ENCODE results near the gene TNNI2. TPM values are rescaled to one million over a fixed set of nuclear protein-coding genes. Genes with fewer than 3 reads are reported as not detected.
A peak's percentile ranks its signal among the peaks of the same experiment; 100 is the strongest.

The TNNI2 gene
- total and polyA plus RNA-seq, 7 experiments from 2014 or later: 0.46 to 8.8 (median 0.61) TPM; not detected in 4

DNA sequence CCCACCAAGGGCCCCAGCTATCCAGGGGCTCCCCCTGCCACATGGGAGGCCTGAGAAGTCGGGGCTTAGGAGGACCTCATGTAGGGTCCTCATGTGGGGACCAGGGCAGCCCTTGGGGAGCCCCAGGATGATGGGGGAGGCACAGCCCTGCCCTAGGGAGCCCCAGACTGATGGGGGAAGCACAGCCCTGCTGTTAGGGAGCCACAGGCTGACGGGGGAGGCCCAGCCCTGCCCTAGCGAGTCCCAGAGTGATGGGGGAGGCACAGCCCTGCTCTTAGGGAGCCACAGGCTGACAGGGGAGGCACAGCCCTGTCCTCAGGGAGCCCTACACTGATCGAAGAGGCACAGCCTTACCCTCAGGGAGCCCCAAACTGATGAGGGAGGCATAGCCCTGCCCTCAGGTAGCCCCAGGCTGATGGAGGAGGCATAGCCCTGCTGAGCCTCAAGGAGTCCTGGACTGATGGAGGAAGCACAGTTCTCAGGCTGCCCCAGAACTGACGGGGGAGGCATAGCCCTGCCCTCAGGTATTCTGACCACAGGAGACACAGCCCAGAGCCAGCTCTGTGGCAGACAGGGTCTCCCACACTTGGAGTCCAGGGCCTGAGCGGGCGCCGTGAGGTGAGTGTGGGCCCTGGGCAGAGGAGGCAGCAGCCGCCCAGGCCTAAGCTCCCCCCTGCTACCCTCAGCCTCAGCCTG is 42.1 kb downstream of the TNNI2 start:
- ATAC-seq (no peak), DNase-seq (no peak)
- Mint-ChIP-seq H3K4me3 (no peak overlapping the region), H3K36me3 (peaks cover 0 to 2% (median 0%) of the 10 kb centered on the region in 5 donors), H3K27me3 (no peaks in the 10 kb centered on the region), H3K27ac (peak overlapping the region in 2 of 9 donors; percentile 14 to 58), H3K4me1 (peaks cover 6 to 36% (median 10%) of the 10 kb centered on the region in 7 donors), H3K9me3 (no peaks in the 10 kb centered on the region)
- CTCF ChIA-PET: interaction anchor here (1.2 to 3.5 kb wide), 5 partner anchors 28 to 48 kb away, joined by 4 to 12 read pairs (median 6); partner anchors contain the start of gene LSP1
- Histone ChIP-seq H3K27ac (ENCODE audit: low read depth, low read length) (no peak overlapping the region), H3K36me3 (ENCODE audit: control insufficient read depth in 2 of 3, insufficient read depth in 3 of 3, low read length in 3 of 3) (peaks cover 9 to 55% (median 10%) of the 10 kb centered on the region in 3 experiments), H3K4me3 (ENCODE audit: low read length) (no peak overlapping the region), H3K9me3 (ENCODE audit: control insufficient read depth in 2 of 3, low read length in 3 of 3) (no peaks in the 10 kb centered on the region), H3K27me3 (ENCODE audit: control insufficient read depth in 2 of 2, insufficient read depth in 2 of 2, low read length in 2 of 2) (no peaks in the 10 kb centered on the region), H3K4me1 (ENCODE audit: control insufficient read depth in 2 of 2, insufficient read depth in 2 of 2, low read length in 2 of 2) (peaks cover 0 to 3% of the 10 kb centered on the region in 2 donors)
- intact Hi-C loops (cut with micrococcal nuclease): loop anchor here (5.0 kb wide), 1 partner anchor 36 kb away; the partner anchor contains the start of gene TNNT3 (in 2 of the 2)
- POLR2A ChIA-PET: interaction anchor here (0.6 to 1.8 kb wide), 3 partner anchors 11 to 274 kb away, joined by 3 to 15 read pairs (median 3); no protein-coding TSS in a partner anchor

DNA sequence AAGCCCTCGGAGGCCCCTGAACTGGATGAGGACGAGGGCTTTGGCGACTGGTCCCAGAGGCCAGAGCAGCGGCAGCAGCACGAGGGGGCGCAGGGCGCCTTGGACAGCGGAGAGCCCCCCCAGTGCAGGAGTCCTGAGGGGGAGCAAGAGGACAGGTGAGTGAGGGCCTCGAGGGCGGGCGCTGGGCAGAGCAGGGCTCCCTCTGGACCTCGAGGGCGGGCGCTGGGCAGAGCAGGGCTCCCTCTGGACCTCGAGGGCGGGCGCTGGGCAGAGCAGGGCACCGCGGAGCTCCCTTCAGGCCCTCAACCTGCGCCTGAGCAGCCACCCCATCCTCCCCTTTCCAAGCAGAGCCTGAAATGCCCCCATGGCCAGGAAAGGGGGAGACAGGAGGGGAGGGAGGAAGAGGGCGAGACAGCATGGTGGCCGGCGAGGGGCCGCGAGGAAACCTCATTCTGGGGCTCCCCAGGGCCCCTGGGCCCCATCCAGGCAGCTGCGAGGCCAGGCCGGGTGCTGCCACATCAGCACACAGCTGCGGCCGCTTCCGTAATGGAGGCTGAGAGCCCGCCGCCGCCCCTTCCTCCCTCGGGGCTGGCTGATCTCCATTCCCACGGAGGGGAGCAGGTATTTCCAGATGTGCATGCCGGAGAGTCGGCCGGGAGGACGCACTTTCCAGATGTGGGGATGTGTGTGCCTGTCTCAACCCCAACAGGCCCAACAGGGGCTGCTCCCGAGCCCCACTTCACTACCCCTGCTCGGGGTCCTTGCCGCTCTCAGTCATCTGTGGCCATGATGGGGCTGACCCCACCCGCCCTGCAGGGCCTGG is 42.9 kb downstream of the TNNI2 start:
- H3K36me3 ChIP-seq (ENCODE audit: control insufficient read depth in 2 of 3, insufficient read depth in 3 of 3, low read length in 3 of 3): peaks cover 10 to 63% (median 12%) of the 10 kb centered on the region in 3 experiments
- H3K4me1 Mint-ChIP-seq: peaks cover 6 to 29% (median 10%) of the 10 kb centered on the region in 7 donors

DNA sequence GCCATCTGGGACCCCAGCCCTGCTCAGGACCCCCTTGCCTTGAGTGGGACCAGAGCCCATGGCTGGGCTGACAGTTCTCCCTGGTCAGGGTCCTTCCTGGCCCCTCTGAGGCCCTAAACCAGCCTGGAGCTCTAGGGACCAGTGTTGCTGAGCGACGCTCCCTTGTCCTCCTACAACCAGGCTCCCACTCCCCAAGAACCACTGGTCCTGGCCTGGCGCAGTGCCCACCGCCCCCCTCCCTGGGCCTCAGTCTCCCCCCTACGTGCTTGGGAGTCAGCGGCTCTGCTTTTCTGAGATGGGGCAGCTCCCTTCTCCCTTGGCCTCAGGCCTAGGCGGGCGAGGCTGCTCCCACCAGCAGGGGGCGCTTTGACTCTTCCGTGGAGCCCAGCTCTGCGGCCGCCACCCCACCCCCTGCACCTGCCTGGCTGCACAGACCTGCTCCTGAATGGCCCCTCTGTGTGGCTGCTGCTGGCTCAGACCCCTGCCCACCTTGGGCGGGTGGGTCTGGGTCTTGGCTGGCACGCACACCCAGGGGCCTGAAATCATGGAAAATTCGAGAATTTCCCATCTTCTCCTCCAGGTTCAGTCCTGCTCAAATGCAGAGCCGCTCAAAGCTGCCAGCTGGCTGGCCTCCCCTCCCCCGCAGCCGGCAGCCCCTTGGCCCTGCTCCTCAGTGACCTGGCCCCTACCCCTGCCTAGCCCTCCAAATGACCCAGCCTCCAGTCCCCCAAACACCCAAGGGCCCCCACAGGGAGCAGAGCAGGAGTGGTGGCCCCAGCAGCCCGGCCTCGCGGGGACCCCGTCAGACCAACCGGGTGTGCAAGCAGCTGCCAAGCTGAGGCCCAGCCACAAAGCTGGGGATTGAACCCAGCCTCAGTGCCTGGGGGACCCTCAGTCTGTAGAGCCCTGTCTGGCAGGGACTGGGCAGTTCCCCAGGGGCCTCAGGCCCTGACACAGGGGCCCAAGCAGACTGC is 43.8 kb downstream of the TNNI2 start:
- POLR2A ChIA-PET: interaction anchor here (0.7 to 2.9 kb wide), 5 partner anchors 9 to 65 kb away, joined by 3 to 37 read pairs (median 7); partner anchors contain the start of genes LSP1 and PRR33
- peak overlapping the region; percentile 46 for H3K27ac ChIP-seq (ENCODE audit: low read depth, low read length)
- H3K9me3 ChIP-seq (ENCODE audit: control insufficient read depth in 2 of 3, low read length in 3 of 3): no peaks in the 10 kb centered on the region
- H3K36me3 ChIP-seq (ENCODE audit: control insufficient read depth in 2 of 3, insufficient read depth in 3 of 3, low read length in 3 of 3): peaks cover 10 to 72% (median 15%) of the 10 kb centered on the region in 3 experiments
- Mint-ChIP-seq H3K4me1 (peaks cover 6 to 29% (median 11%) of the 10 kb centered on the region in 7 donors), H3K9me3 (no peaks in the 10 kb centered on the region), H3K27me3 (no peaks in the 10 kb centered on the region), H3K4me3 (no peak overlapping the region), H3K27ac (peak overlapping the region in 4 of 9 donors; percentile 20 to 60 (median 48)), H3K36me3 (peaks cover 0 to 2% (median 0%) of the 10 kb centered on the region in 5 donors)
- H3K27me3 ChIP-seq (ENCODE audit: control insufficient read depth in 2 of 2, insufficient read depth in 2 of 2, low read length in 2 of 2): no peaks in the 10 kb centered on the region
- DNase-seq (peak; percentile 65 to 87 (median 80)), ATAC-seq (peak; percentile 89)
- intact Hi-C loops (cut with micrococcal nuclease): loop anchor here (1.0 to 5.0 kb wide), 4 partner anchors 29 to 269 kb away; partner anchors contain the start of genes TNNT3 (in 2 of the 2) and LSP1 (in 1 of the 2)
- no peak overlapping the region for H3K4me3 ChIP-seq (ENCODE audit: low read length)
- CTCF ChIA-PET: interaction anchor here (0.6 to 2.4 kb wide), 28 partner anchors 8 to 312 kb away, joined by 3 to 12 read pairs (median 4); partner anchors contain the start of gene PRR33
- peaks cover 0 to 3% of the 10 kb centered on the region in 2 donors for H3K4me1 ChIP-seq (ENCODE audit: control insufficient read depth in 2 of 2, insufficient read depth in 2 of 2, low read length in 2 of 2)

More for the DNA sequence above, 42.9 kb downstream of the TNNI2 start:
- ATAC-seq (peak; percentile 36), DNase-seq (peak in 2 of 9 donors; percentile 19 to 35)
- H3K4me3 ChIP-seq (ENCODE audit: low read length): no peak overlapping the region
- intact Hi-C loops (cut with micrococcal nuclease): loop anchor here (1.0 to 5.0 kb wide), 4 partner anchors 28 to 270 kb away; partner anchors contain the start of genes TNNT3 (in 2 of the 2) and LSP1 (in 1 of the 2)
- Mint-ChIP-seq H3K36me3 (peaks cover 0 to 2% (median 0%) of the 10 kb centered on the region in 5 donors), H3K27ac (no peak overlapping the region), H3K27me3 (no peaks in the 10 kb centered on the region), H3K4me3 (no peak overlapping the region), H3K9me3 (no peaks in the 10 kb centered on the region)
- no peaks in the 10 kb centered on the region for H3K27me3 ChIP-seq (ENCODE audit: control insufficient read depth in 2 of 2, insufficient read depth in 2 of 2, low read length in 2 of 2)
- H3K27ac ChIP-seq (ENCODE audit: low read depth, low read length): peak overlapping the region; percentile 46
- CTCF ChIA-PET: interaction anchor here (0.6 to 2.4 kb wide), 26 partner anchors 9 to 270 kb away, joined by 3 to 12 read pairs (median 4); partner anchors contain the start of gene PRR33
- H3K4me1 ChIP-seq (ENCODE audit: control insufficient read depth in 2 of 2, insufficient read depth in 2 of 2, low read length in 2 of 2): peaks cover 0 to 3% of the 10 kb centered on the region in 2 donors
- POLR2A ChIA-PET: interaction anchor here (0.6 to 2.9 kb wide), 6 partner anchors 10 to 273 kb away, joined by 3 to 37 read pairs (median 4); partner anchors contain the start of genes LSP1 and PRR33
- no peaks in the 10 kb centered on the region for H3K9me3 ChIP-seq (ENCODE audit: control insufficient read depth in 2 of 3, low read length in 3 of 3)

DNA sequence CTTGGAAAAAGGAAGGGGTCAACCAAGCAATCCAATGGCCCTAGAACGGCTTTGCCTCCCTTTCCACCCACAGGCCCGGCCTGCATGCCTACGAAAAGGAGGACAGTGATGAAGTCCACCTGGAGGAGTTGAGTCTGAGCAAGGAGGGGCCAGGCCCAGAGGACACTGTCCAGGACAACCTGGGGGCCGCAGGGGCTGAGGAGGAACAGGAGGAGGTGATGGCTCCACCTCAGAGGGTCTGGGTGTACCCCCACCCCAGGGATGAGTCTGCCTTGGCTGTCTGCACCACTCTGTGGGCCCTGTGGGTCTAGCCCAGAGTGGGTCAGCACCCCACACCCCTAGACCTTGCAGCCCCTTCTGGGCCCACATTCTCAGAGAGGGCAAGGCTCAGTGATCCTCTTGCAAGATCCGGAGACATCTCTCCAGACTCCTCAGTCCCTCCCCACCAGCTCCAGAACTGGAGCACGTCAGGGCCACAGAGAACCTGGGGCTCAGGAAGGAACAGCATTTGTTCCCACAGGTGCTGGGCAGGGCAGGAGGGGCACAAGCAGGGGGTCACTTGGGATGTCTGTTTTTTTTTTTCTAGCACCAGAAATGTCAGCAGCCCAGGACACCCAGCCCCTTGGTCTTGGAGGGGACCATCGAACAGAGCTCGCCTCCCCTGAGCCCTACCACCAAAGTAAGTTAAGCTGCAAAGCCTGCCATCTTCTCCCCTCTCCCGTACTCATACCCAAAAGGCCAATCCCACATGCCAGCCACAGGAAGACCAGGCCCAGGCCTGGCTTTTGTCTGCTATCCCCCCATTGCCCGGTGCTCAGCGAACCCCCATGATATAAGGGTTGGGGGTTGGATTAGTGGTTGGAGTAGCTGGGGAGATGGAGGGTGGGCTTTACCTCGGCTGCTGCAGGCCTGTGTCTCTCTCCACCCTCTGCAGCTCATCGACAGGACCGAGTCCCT is 44.8 kb downstream of the TNNI2 start:
- no peaks in the 10 kb centered on the region for H3K9me3 Mint-ChIP-seq
- Histone ChIP-seq H3K4me3 (ENCODE audit: low read length) (no peak overlapping the region), H3K36me3 (ENCODE audit: control insufficient read depth in 2 of 3, insufficient read depth in 3 of 3, low read length in 3 of 3) (peaks cover 10 to 83% (median 18%) of the 10 kb centered on the region in 3 experiments), H3K9me3 (ENCODE audit: control insufficient read depth in 2 of 3, low read length in 3 of 3) (no peaks in the 10 kb centered on the region), H3K27me3 (ENCODE audit: control insufficient read depth in 2 of 2, insufficient read depth in 2 of 2, low read length in 2 of 2) (no peaks in the 10 kb centered on the region), H3K27ac (ENCODE audit: low read depth, low read length) (no peak overlapping the region), H3K4me1 (ENCODE audit: control insufficient read depth in 2 of 2, insufficient read depth in 2 of 2, low read length in 2 of 2) (peaks cover 6 to 12% of the 10 kb centered on the region in 2 donors)
- intact Hi-C loops (cut with micrococcal nuclease): loop anchor here (5.0 kb wide), 1 partner anchor 34 kb away; the partner anchor contains the start of gene TNNT3 (in 2 of the 2)
- ATAC-seq: no peak
- H3K4me1 Mint-ChIP-seq: peaks cover 10 to 30% (median 21%) of the 10 kb centered on the region in 7 donors
- POLR2A ChIA-PET: interaction anchor here (0.6 to 2.9 kb wide), 3 partner anchors 32 to 231 kb away, joined by 3 to 37 read pairs (median 7); partner anchors contain the start of gene LSP1
- peaks cover 0 to 4% (median 0%) of the 10 kb centered on the region in 5 donors for H3K36me3 Mint-ChIP-seq
- no peak for DNase-seq
- H3K27me3 Mint-ChIP-seq: no peaks in the 10 kb centered on the region
- CTCF ChIA-PET: interaction anchor here (0.5 to 2.4 kb wide), 6 partner anchors 18 to 231 kb away, joined by 3 to 10 read pairs (median 4); partner anchors contain the start of gene TNNT3
- peak overlapping the region in 2 of 9 donors; percentile 32 for H3K27ac Mint-ChIP-seq
- H3K4me3 Mint-ChIP-seq: no peak overlapping the region

DNA sequence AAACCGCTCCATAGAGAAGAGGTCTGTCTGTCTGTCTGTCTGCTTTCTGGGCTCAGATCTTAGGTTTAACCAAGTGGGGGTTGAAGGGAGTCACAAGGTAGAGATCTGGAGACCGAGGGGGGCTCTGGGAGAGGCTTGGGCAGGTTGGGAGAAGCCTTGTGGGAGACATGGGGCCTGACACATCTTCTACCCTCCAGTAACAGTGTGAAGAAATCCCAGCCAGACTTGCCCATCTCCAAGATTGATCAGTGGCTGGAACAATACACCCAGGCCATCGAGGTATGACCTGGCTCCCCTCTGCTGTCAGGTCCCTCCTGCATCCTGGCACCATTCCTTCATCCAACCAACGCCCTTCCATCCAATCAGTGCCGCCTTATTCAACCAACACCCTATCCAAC is 45.5 kb downstream of the TNNI2 start:
- no peaks in the 10 kb centered on the region for H3K9me3 Mint-ChIP-seq
- no peak overlapping the region for H3K27ac ChIP-seq (ENCODE audit: low read depth, low read length)
- peak overlapping the region in 2 of 9 donors; percentile 32 for H3K27ac Mint-ChIP-seq
- DNase-seq (no peak), ATAC-seq (no peak)
- no peaks in the 10 kb centered on the region for H3K9me3 ChIP-seq (ENCODE audit: control insufficient read depth in 2 of 3, low read length in 3 of 3)
- peaks cover 14 to 35% (median 26%) of the 10 kb centered on the region in 7 donors for H3K4me1 Mint-ChIP-seq
- H3K36me3 ChIP-seq (ENCODE audit: control insufficient read depth in 2 of 3, insufficient read depth in 3 of 3, low read length in 3 of 3): peaks cover 10 to 84% (median 18%) of the 10 kb centered on the region in 3 experiments
- no peak overlapping the region for H3K4me3 Mint-ChIP-seq
- peaks cover 0 to 9% (median 0%) of the 10 kb centered on the region in 5 donors for H3K36me3 Mint-ChIP-seq
- H3K27me3 ChIP-seq (ENCODE audit: control insufficient read depth in 2 of 2, insufficient read depth in 2 of 2, low read length in 2 of 2): no peaks in the 10 kb centered on the region
- intact Hi-C loops (cut with micrococcal nuclease): loop anchor here (5.0 kb wide), 1 partner anchor 33 kb away; the partner anchor contains the start of gene TNNT3 (in 2 of the 2)
- H3K27me3 Mint-ChIP-seq: no peaks in the 10 kb centered on the region
- POLR2A ChIA-PET: interaction anchor here (0.6 to 2.9 kb wide), 3 partner anchors 33 to 231 kb away, joined by 3 to 37 read pairs (median 7); partner anchors contain the start of gene LSP1
- CTCF ChIA-PET: interaction anchor here (0.9 kb wide), 1 partner anchor 29 kb away, joined by 3 read pairs; no protein-coding TSS in a partner anchor
- H3K4me3 ChIP-seq (ENCODE audit: low read length): no peak overlapping the region
- peaks cover 13 to 19% of the 10 kb centered on the region in 2 donors for H3K4me1 ChIP-seq (ENCODE audit: control insufficient read depth in 2 of 2, insufficient read depth in 2 of 2, low read length in 2 of 2)

Data from naive thymus-derived CD4-positive, alpha-beta T cell (primary cell).